ENCODE measurements around the gene CD22. TPM values are rescaled to one million over a fixed set of nuclear protein-coding genes. Genes with fewer than 3 reads are reported as not detected.
A peak's percentile ranks its signal among the peaks of the same experiment; 100 is the strongest.

The CD22 gene
- total and polyA plus RNA-seq, 4 donors: 0.15 to 4.1 (median 1.3) TPM

DNA sequence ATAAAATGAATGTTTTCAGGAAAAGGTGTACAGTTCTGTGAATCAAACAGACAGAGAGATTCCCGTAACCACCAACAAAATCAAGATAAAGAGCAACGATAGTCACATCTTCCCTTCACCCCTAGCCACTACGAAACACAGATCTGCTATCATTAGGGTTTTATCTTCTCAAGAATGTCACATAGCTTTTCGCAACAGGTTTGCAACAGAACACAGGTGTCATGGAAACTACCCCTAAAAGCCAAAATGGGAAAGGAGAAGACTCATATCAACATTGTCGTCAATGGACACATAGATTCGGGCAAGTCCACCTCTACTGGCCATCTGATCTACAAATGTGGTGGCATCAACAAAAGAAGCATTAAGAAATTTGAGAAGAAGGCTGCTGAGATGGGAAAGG lies 52.9 kb downstream of the CD22 start:
- peaks cover 0 to 5% (median under 1%) of the 10 kb centered on the region in 4 donors for H3K4me1 ChIP-seq (ENCODE audit: control insufficient read depth in 4 of 4, insufficient read depth in 4 of 4, low read length in 3 of 4)
- H3K27me3 ChIP-seq (ENCODE audit: control insufficient read depth in 4 of 4, insufficient read depth in 4 of 4, low read length in 3 of 4): no peaks in the 10 kb centered on the region
- no peaks in the 10 kb centered on the region for H3K9me3 ChIP-seq (ENCODE audit: control insufficient read depth in 4 of 4, low read length in 3 of 4)
- no peak overlapping the region for H3K9ac ChIP-seq (ENCODE audit: low read depth in 1 of 2, low read length in 2 of 2)
- H3K36me3 ChIP-seq (ENCODE audit: control insufficient read depth in 4 of 4, insufficient read depth in 3 of 4, low read depth in 1 of 4, low read length in 3 of 4): no peaks in the 10 kb centered on the region
- WGBS: 91% methylated on average over 6 of the region's 6 CpGs
- no peak overlapping the region for H3K27ac ChIP-seq (ENCODE audit: low read depth in 1 of 2, low read length in 2 of 2)
- TF ChIP-seq FOXA1 (IDR thresholded peaks at IDR 0.05): no peak
- TF ChIP-seq RAD21 (IDR thresholded peaks at IDR 0.05): no peak
- no peak for TF ChIP-seq HNF4G (IDR thresholded peaks at IDR 0.05)
- no peak for TF ChIP-seq NR2F2 (IDR thresholded peaks at IDR 0.05)
- no peak for TF ChIP-seq GABPA (IDR thresholded peaks at IDR 0.05 in 1 of 2, conservative IDR thresholded peaks at IDR 0.05 in 1 of 2)
- TF ChIP-seq, protein P1, sequence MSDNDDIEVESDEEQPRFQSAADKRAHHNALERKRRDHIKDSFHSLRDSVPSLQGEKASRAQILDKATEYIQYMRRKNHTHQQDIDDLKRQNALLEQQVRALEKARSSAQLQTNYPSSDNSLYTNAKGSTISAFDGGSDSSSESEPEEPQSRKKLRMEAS (IDR thresholded peaks at IDR 0.05): no peak
- TF ChIP-seq FOXA2 (IDR thresholded peaks at IDR 0.05): no peak
- TF ChIP-seq, protein P2, sequence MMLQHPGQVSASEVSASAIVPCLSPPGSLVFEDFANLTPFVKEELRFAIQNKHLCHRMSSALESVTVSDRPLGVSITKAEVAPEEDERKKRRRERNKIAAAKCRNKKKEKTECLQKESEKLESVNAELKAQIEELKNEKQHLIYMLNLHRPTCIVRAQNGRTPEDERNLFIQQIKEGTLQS (IDR thresholded peaks at IDR 0.05): no peak
- no peak for TF ChIP-seq SP1 (IDR thresholded peaks at IDR 0.05)
- no peak for TF ChIP-seq RXRA (IDR thresholded peaks at IDR 0.05)
- TF ChIP-seq JUND (IDR thresholded peaks at IDR 0.05): no peak
- no peak for DNase-seq (ENCODE audit: low spot score)
- no peak overlapping the region for H3K4me3 ChIP-seq (ENCODE audit: low read depth in 1 of 3, low read length in 3 of 3)

DNA sequence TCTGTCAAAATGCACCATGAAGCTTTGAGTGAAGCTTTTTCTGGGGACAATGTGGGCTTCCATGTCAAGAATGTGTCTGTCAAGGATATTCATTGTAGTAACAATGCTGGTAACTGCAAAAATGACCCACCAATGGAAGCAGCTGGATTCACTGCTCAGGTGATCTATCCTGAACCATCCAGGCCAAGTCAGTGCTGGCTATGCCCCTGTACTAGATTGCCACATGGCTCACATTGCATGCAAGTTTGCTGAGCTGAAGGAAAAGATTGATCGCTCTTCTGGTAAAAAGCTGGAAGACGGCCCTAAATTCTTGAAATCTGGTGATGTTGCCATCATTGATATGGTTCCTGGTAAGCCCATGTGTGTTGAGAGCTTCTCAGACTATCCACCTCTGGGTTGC lies 54.5 kb downstream of the CD22 start:
- 81% methylated on average over 2 of the region's 2 CpGs for WGBS
- no peaks in the 10 kb centered on the region for H3K27me3 ChIP-seq (ENCODE audit: control insufficient read depth in 4 of 4, insufficient read depth in 4 of 4, low read length in 3 of 4)
- DNase-seq (ENCODE audit: low spot score): no peak
- H3K4me3 ChIP-seq (ENCODE audit: low read depth in 1 of 3, low read length in 3 of 3): no peak overlapping the region
- no peak overlapping the region for H3K9ac ChIP-seq (ENCODE audit: low read depth in 1 of 2, low read length in 2 of 2)
- H3K36me3 ChIP-seq (ENCODE audit: control insufficient read depth in 4 of 4, insufficient read depth in 3 of 4, low read depth in 1 of 4, low read length in 3 of 4): no peaks in the 10 kb centered on the region
- TF ChIP-seq RXRA (IDR thresholded peaks at IDR 0.05): peak in 1 of 2 donors; percentile 36
- TF ChIP-seq, protein P3, sequence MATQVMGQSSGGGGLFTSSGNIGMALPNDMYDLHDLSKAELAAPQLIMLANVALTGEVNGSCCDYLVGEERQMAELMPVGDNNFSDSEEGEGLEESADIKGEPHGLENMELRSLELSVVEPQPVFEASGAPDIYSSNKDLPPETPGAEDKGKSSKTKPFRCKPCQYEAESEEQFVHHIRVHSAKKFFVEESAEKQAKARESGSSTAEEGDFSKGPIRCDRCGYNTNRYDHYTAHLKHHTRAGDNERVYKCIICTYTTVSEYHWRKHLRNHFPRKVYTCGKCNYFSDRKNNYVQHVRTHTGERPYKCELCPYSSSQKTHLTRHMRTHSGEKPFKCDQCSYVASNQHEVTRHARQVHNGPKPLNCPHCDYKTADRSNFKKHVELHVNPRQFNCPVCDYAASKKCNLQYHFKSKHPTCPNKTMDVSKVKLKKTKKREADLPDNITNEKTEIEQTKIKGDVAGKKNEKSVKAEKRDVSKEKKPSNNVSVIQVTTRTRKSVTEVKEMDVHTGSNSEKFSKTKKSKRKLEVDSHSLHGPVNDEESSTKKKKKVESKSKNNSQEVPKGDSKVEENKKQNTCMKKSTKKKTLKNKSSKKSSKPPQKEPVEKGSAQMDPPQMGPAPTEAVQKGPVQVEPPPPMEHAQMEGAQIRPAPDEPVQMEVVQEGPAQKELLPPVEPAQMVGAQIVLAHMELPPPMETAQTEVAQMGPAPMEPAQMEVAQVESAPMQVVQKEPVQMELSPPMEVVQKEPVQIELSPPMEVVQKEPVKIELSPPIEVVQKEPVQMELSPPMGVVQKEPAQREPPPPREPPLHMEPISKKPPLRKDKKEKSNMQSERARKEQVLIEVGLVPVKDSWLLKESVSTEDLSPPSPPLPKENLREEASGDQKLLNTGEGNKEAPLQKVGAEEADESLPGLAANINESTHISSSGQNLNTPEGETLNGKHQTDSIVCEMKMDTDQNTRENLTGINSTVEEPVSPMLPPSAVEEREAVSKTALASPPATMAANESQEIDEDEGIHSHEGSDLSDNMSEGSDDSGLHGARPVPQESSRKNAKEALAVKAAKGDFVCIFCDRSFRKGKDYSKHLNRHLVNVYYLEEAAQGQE (IDR thresholded peaks at IDR 0.05): no peak
- H3K4me1 ChIP-seq (ENCODE audit: control insufficient read depth in 4 of 4, insufficient read depth in 4 of 4, low read length in 3 of 4): peaks cover 0 to 5% (median under 1%) of the 10 kb centered on the region in 4 donors
- no peak overlapping the region for H3K27ac ChIP-seq (ENCODE audit: low read depth in 1 of 2, low read length in 2 of 2)
- H3K9me3 ChIP-seq (ENCODE audit: control insufficient read depth in 4 of 4, low read length in 3 of 4): no peaks in the 10 kb centered on the region

DNA sequence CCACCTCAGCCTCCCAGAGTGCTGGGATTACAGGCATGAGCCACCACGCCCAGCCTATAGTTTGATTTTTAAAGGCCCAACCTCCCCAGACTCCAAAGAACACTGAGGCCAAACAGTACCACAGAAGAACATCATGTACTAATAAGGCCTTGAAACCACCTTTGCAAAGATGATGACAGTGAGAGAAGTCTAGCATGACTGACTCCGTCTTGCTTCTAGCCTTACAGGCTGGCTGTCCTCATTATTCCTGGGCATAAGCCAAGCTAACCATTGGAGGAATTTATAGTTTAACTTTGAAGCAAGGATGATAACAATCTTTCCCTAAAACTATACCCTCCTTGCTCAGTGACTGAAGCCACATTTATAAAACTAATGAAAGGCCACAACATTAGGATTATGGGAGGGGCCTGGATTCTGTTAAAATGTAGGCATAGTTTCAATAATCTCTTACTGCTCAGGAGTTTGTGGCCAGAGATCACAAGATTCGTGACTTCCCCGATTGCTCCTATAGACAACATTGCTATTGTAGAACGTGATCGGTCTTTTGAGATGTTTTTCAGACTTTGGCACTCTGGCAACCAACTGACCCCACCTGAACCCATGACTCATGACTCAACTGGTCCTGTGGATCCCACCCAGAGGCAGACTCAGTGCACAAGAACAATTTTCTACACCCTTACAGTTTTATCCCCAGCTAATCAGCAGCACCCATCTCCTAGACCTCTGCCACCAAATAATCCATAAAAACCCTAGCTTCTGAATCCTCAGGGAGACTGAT lies 59.5 kb downstream of the CD22 start:
- H3K4me3 ChIP-seq (ENCODE audit: low read depth in 1 of 3, low read length in 3 of 3): no peak overlapping the region
- no peaks in the 10 kb centered on the region for H3K4me1 ChIP-seq (ENCODE audit: control insufficient read depth in 4 of 4, insufficient read depth in 4 of 4, low read length in 3 of 4)
- H3K27me3 ChIP-seq (ENCODE audit: control insufficient read depth in 4 of 4, insufficient read depth in 4 of 4, low read length in 3 of 4): no peaks in the 10 kb centered on the region
- DNase-seq (ENCODE audit: low spot score): no peak
- 92% methylated on average over 6 of the region's 6 CpGs for whole genome bisulfite sequencing
- no peak overlapping the region for H3K27ac ChIP-seq (ENCODE audit: low read depth in 1 of 2, low read length in 2 of 2)
- H3K9ac ChIP-seq (ENCODE audit: low read depth in 1 of 2, low read length in 2 of 2): no peak overlapping the region
- H3K9me3 ChIP-seq (ENCODE audit: control insufficient read depth in 4 of 4, low read length in 3 of 4): no peaks in the 10 kb centered on the region
- no peaks in the 10 kb centered on the region for H3K36me3 ChIP-seq (ENCODE audit: control insufficient read depth in 4 of 4, insufficient read depth in 3 of 4, low read depth in 1 of 4, low read length in 3 of 4)
- no peak for TF ChIP-seq FOXA2 (IDR thresholded peaks at IDR 0.05)
- no peak for TF ChIP-seq HNF4A (conservative IDR thresholded peaks at IDR 0.05)
- TF ChIP-seq, protein P2 (IDR thresholded peaks at IDR 0.05): no peak
- TF ChIP-seq RAD21 (IDR thresholded peaks at IDR 0.05): no peak
- TF ChIP-seq, protein P4, sequence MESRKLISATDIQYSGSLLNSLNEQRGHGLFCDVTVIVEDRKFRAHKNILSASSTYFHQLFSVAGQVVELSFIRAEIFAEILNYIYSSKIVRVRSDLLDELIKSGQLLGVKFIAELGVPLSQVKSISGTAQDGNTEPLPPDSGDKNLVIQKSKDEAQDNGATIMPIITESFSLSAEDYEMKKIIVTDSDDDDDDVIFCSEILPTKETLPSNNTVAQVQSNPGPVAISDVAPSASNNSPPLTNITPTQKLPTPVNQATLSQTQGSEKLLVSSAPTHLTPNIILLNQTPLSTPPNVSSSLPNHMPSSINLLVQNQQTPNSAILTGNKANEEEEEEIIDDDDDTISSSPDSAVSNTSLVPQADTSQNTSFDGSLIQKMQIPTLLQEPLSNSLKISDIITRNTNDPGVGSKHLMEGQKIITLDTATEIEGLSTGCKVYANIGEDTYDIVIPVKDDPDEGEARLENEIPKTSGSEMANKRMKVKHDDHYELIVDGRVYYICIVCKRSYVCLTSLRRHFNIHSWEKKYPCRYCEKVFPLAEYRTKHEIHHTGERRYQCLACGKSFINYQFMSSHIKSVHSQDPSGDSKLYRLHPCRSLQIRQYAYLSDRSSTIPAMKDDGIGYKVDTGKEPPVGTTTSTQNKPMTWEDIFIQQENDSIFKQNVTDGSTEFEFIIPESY (IDR thresholded peaks at IDR 0.05): no peak
- TF ChIP-seq YY1 (IDR thresholded peaks at IDR 0.05): no peak
- TF ChIP-seq FOXA1 (IDR thresholded peaks at IDR 0.05): no peak
- no peak for TF ChIP-seq NR2F2 (IDR thresholded peaks at IDR 0.05)
- TF ChIP-seq JUND (IDR thresholded peaks at IDR 0.05): no peak
- TF ChIP-seq, protein P3 (IDR thresholded peaks at IDR 0.05): no peak
- no peak for TF ChIP-seq GABPA (IDR thresholded peaks at IDR 0.05 in 1 of 2, conservative IDR thresholded peaks at IDR 0.05 in 1 of 2)
- TF ChIP-seq TAF1 (conservative IDR thresholded peaks at IDR 0.05): no peak
- no peak for TF ChIP-seq SP1 (IDR thresholded peaks at IDR 0.05)
- TF ChIP-seq EGR1 (IDR thresholded peaks at IDR 0.05; ENCODE audit: low read depth in 2 of 2): no peak
- no peak for TF ChIP-seq RXRA (IDR thresholded peaks at IDR 0.05)
